ENCODE results near the gene SLC12A8.

GRCh38 chr3:125152951-125153350, 59.6 kb downstream of the SLC12A8 start:
- TF ChIP-seq CTCF (IDR thresholded peaks at IDR 0.05) (no peak), EP300 (IDR thresholded peaks at IDR 0.05; ENCODE audit: low read depth) (no peak), POLR2AphosphoS5 (IDR thresholded peaks at IDR 0.05) (no peak)
